Naive B cell (primary cell): ENCODE measurements around the gene CACNA1C. TPM values are rescaled to one million over a fixed set of nuclear protein-coding genes. Genes with fewer than 3 reads are reported as not detected.

Source experiments
- ATAC-seq, 2 donors: fragments of 150-1000 bp; cut with Tn5 transposase; 2 replicates each; pipeline ENCODE4 v1.10.0; 2021; ENCODE audit warnings: low read depth in 2 of 2, mild to moderate bottlenecking in 2 of 2, moderate library complexity in 2 of 2
- DNase-seq: peaks from one replicate; pipeline ENCODE4 v3.0.0; 2022
- H3K27ac Mint-ChIP-seq, 6 donors: one replicate each; pipeline ENCODE4 v1.8.0; 2020 to 2022; ENCODE audit warnings: mild to moderate bottlenecking in 6 of 6, mixed read lengths in 6 of 6, moderate library complexity in 5 of 6, inconsistent platforms in 2 of 6
- H3K27me3 Mint-ChIP-seq, 3 donors: one replicate each; pipeline ENCODE4 v1.8.0; 2021 to 2022; ENCODE audit warnings: mixed read lengths in 3 of 3, mild to moderate bottlenecking in 1 of 3
- H3K36me3 Mint-ChIP-seq, 2 donors: one replicate each; pipeline ENCODE4 v1.8.0; 2020 to 2022; ENCODE audit warnings: mixed read lengths in 2 of 2, inconsistent platforms in 1 of 2, mild to moderate bottlenecking in 1 of 2
- H3K4me1 Mint-ChIP-seq, 3 donors: one replicate each; pipeline ENCODE4 v1.8.0; 2020 to 2022; ENCODE audit warnings: mixed read lengths in 3 of 3, inconsistent platforms in 1 of 3, mild to moderate bottlenecking in 1 of 3, moderate library complexity in 1 of 3
- H3K4me3 Mint-ChIP-seq, 8 donors: one replicate each; pipeline ENCODE4 v1.8.0; 2020 to 2022; ENCODE audit warnings: mild to moderate bottlenecking in 8 of 8, mixed read lengths in 8 of 8, moderate library complexity in 8 of 8, inconsistent platforms in 2 of 8
- H3K9me3 Mint-ChIP-seq, 7 donors: one replicate each; pipeline ENCODE4 v1.8.0; 2020 to 2022; ENCODE audit warnings: mixed read lengths in 7 of 7, mild to moderate bottlenecking in 5 of 7, inconsistent platforms in 2 of 7, moderate library complexity in 1 of 7
- polyA plus RNA-seq, 6 donors: library from polyadenylated mRNA; unstranded; fragments of 300-500 nt; fragmentation: Illumina TruSeq; gene quantifications; one replicate each; pipeline ENCODE4 v1.2.3, GENCODE V29; 2021; ENCODE audit warnings: low read depth in 6 of 6

CACNA1C gene
- polyA plus RNA-seq, 6 donors from 2014 or later: 0.03 to 0.09 (median 0.06) TPM; not detected in 1

DNA sequence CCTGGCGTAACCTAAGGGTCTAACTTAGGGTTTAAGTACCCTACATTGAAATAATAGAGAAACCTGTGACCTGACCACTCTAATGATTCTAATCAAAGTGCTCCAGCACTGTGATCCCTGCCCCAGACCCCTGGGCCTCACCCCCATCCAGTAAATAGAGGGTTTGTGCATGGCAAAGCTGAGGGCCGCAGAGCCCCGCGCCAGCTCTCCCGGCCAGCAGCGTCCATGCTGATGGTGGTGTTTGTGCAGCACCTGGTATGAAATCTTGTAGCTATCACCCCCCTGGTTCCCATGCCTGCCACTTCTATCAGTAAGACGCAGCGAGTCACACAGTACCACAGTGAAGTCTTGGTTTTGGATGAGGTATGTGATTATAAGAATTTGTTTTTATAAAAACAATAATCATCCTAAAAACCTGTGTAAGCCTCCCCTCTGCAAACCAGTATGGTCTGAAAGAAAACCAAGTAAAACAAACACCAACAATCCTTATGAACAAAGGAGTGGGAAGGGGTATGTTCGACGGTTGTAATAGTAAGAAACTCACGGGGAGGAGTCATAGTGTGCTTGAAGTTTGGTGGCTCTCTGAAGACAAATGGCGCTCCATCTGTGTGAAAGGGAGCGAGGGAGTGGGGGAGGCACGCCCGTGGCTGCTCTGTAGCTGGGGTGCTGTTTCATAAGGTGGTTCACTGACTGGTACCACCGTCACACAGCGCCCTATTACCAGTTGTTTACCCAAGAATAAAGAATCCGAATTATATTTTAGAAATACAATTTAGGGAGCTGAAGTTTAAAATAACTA is 156.2 kb downstream of the CACNA1C start:
- Mint-ChIP-seq H3K4me1 (no peaks in the 10 kb centered on the region), H3K9me3 (no peaks in the 10 kb centered on the region), H3K36me3 (no peaks in the 10 kb centered on the region), H3K4me3 (no peak overlapping the region), H3K27me3 (peaks cover 0 to 6% (median 5%) of the 10 kb centered on the region in 3 donors), H3K27ac (no peak overlapping the region)
- no peak for ATAC-seq
- no peak for DNase-seq

DNA sequence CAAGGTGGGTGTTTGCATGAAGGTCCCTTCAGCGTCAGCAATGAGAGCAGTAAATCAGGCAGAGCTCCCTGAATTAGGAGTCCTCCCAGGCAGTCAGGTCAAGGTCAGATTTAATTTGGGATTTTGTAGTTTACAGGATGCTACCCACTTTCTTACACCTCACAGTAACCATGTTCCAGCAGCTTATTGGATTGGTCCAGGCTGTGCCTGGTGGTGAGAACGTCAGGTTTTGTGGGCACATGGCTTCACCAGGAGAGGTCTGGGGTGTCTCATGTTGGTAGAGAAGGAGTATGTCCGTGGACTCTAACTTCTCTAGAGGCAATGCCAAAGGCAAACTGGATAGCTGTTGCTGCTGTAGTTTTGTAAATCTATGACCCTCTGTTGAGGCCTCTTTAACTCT is 158.3 kb downstream of the CACNA1C start:
- no peaks in the 10 kb centered on the region for H3K36me3 Mint-ChIP-seq
- no peak for ATAC-seq
- no peak overlapping the region for H3K4me3 Mint-ChIP-seq
- no peaks in the 10 kb centered on the region for H3K4me1 Mint-ChIP-seq
- DNase-seq: no peak
- no peak overlapping the region for H3K27ac Mint-ChIP-seq
- no peaks in the 10 kb centered on the region for H3K9me3 Mint-ChIP-seq
- H3K27me3 Mint-ChIP-seq: peaks cover 0 to 22% (median 20%) of the 10 kb centered on the region in 3 donors

DNA sequence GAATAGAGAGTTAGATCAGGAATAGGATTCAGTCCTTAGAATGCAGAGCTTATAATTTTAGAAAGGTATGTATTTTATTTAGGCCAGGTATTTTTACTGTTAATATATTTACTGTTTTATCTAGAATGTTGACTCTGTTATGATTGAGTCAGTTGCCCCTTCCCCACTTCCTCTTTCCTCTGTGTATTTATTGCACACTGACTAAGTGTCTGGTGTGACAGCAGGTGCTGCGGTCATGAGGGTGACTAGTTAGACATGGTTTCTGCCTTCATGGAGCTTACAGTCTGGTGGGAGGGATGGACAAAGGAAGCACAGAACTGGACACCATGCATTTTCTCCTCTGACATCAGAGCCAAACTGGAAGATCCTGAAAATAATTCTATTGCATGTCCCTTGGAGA is 159.8 kb downstream of the CACNA1C start:
- H3K4me3 Mint-ChIP-seq: no peak overlapping the region
- ATAC-seq: no peak
- H3K9me3 Mint-ChIP-seq: no peaks in the 10 kb centered on the region
- no peaks in the 10 kb centered on the region for H3K36me3 Mint-ChIP-seq
- no peaks in the 10 kb centered on the region for H3K4me1 Mint-ChIP-seq
- no peak for DNase-seq
- peaks cover 2 to 20% (median 18%) of the 10 kb centered on the region in 3 donors for H3K27me3 Mint-ChIP-seq
- H3K27ac Mint-ChIP-seq: no peak overlapping the region

DNA sequence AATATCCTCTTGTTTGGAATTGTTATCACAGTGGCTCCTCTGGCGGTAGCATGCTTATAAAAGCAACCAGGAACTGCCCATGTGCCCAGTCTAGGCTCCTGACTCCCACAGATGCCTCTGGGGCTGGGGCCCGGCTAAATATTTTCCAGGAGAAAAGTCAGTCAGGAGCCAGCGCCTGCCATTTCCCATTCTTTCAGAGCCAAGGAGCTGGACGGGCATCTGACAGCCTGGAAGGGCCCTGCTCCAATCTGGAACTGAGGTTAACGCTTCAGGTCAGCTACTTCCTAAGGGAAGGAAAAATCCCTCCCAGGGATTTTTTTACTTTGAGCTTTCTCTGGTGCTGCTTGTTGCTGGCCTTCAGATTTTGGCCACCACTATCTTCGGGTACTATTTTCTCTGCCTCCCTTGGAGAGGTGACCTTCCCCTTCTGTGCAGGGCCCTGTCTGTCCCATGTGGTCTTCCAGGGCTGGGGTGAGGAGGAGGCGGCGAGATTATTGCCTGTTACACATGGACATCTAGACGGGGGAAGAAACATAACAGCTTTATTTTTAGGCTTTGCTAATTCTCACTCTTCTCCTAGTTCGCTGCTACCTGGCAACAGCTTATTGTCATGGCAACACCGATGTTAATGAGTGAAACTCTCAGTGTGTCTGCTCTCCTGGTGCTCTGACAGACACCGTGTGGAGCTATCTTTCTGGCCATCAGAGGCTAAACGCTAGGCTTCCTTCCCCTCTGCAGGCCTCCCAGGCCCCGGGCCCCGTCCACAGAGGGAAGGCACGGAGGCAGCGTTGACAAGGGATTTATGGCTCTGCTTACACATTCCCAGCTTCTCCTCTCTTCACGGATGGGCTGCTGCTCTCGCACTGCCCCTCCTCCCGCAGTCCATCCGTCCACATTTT is 160.4 kb downstream of the CACNA1C start:
- Mint-ChIP-seq H3K4me3 (no peak overlapping the region), H3K9me3 (no peaks in the 10 kb centered on the region), H3K4me1 (no peaks in the 10 kb centered on the region), H3K27me3 (peaks cover 5 to 18% (median 15%) of the 10 kb centered on the region in 3 donors), H3K27ac (peak overlapping the region in 2 of 6 donors; percentile 15 to 29), H3K36me3 (no peaks in the 10 kb centered on the region)
- ATAC-seq (no peak), DNase-seq (no peak)

DNA sequence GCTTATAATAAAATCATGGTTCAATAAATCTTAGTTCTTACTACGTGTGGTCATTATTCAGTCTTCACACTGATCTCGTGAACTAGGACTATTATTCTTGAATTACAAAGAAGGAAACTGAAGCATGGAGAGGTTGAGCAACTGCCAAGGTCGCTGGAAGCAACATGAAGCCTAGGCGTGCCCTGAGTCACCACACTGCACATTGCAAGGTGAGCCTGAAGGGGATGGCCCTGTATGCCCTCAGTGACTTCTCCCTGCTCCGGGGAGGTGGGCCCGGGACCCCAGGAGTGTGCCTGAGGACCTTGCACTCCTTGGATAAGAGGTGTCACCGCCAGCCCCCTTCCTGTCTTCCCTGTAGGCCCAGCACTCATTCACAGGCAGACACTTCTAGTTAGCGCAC is 161.6 kb downstream of the CACNA1C start:
- no peak overlapping the region for H3K4me3 Mint-ChIP-seq
- H3K27ac Mint-ChIP-seq: no peak overlapping the region
- peaks cover 5 to 18% (median 15%) of the 10 kb centered on the region in 3 donors for H3K27me3 Mint-ChIP-seq
- no peaks in the 10 kb centered on the region for H3K9me3 Mint-ChIP-seq
- H3K4me1 Mint-ChIP-seq: no peaks in the 10 kb centered on the region
- ATAC-seq: no peak
- no peak for DNase-seq
- H3K36me3 Mint-ChIP-seq: no peaks in the 10 kb centered on the region

DNA sequence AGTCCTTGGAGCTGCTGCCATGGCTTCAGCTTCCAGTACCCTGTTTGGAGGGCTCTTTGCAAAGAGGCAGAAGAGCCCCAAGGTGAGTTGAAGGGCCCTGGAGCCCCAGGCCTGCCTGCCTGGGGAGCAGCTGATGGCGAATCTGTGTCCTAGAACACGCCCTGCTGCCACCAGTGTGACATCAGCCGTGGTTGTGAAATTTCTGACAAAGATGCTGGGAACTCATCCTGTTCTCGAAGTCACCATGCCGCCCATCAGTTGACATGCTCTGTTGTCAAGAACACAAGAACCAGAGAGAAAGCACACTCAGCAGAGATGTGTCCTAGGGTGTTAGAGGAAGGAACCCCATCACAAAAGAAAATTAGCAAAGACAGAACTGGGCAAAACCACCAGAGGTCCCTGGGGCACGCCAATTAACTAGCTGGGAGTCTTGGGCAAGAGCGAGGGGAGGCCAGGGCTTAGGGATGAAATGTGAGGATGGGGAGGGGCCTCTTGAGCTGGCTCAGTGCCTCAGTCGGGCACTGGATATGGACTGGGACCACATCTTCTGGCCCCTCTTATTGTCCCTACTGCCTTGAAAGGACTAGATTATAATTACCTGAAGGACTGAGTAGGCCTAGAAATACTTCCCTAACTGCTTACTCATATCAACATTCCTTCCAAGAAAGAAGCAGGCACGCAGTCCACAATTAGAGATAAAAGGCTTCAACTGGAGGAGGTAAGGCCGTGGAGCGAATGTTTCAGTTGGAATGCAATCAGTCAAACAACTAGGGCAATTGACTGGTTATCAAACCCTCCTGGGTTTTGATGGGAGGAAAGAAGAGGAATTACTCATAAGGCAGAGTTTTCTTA is 163.1 kb downstream of the CACNA1C start:
- Mint-ChIP-seq H3K27ac (no peak overlapping the region), H3K36me3 (peaks cover 0 to 5% of the 10 kb centered on the region in 2 donors), H3K27me3 (peaks cover 7 to 26% (median 16%) of the 10 kb centered on the region in 3 donors), H3K4me3 (no peak overlapping the region), H3K9me3 (peaks cover 0 to 1% (median 0%) of the 10 kb centered on the region in 7 donors), H3K4me1 (no peaks in the 10 kb centered on the region)
- ATAC-seq (no peak), DNase-seq (no peak)

DNA sequence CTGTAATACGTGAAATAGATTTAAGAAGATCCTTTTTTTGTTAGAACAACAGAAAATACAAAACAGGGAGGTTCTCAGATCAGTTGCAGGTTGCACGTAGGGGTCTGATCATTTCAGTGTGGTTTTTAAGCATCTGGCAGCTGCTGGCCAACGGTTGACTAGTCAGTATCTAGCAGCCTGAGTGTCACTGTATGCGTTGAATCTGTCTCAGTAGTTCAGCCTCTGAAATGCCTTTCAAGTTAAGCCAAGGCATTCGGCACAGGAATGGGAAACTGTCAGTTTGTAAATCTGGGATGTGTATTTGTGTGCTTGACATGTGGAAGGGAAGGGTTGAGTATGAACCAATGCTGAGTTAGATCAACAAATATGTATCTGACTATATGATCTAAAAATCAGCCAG is 165.9 kb downstream of the CACNA1C start:
- H3K4me3 Mint-ChIP-seq: no peak overlapping the region
- no peak for DNase-seq
- H3K27ac Mint-ChIP-seq: no peak overlapping the region
- no peaks in the 10 kb centered on the region for H3K4me1 Mint-ChIP-seq
- peaks cover 0 to 7% of the 10 kb centered on the region in 2 donors for H3K36me3 Mint-ChIP-seq
- peaks cover 0 to 3% (median 0%) of the 10 kb centered on the region in 7 donors for H3K9me3 Mint-ChIP-seq
- no peak for ATAC-seq
- peaks cover 10 to 30% (median 20%) of the 10 kb centered on the region in 3 donors for H3K27me3 Mint-ChIP-seq

DNA sequence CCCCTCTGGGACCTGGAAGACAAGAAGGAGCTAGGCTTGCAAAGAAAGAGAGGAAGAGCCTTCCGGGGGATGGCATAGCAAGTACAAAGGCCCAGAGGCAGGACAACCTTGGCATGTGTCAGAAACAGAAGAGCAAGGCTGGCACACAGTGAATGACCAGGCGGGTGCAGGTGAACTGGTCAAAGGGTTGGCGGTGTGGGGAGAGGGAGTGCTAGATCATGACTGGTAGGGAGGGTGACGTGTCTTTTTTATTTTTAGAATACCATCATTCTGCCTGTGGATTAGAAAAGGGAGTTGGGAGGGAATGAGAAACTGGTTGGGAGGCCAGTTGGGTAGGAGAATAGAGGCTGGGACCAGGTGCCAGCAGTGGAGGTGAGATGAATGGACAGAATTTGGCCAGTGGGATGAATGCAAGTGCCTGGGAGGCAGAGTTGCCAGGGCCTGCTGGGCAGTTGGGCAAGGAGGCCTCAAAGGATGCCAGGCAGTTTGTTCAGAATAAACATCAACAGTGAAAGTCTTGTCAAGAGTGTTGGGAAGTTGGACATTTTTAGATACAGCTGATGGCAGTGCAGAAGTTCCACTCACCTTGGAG is 168.3 kb downstream of the CACNA1C start:
- peaks cover 0 to 7% of the 10 kb centered on the region in 2 donors for H3K36me3 Mint-ChIP-seq
- H3K4me1 Mint-ChIP-seq: no peaks in the 10 kb centered on the region
- no peak overlapping the region for H3K27ac Mint-ChIP-seq
- H3K4me3 Mint-ChIP-seq: no peak overlapping the region
- peaks cover 6 to 14% (median 10%) of the 10 kb centered on the region in 3 donors for H3K27me3 Mint-ChIP-seq
- ATAC-seq (no peak), DNase-seq (no peak)
- H3K9me3 Mint-ChIP-seq: peaks cover 0 to 3% (median 0%) of the 10 kb centered on the region in 7 donors

DNA sequence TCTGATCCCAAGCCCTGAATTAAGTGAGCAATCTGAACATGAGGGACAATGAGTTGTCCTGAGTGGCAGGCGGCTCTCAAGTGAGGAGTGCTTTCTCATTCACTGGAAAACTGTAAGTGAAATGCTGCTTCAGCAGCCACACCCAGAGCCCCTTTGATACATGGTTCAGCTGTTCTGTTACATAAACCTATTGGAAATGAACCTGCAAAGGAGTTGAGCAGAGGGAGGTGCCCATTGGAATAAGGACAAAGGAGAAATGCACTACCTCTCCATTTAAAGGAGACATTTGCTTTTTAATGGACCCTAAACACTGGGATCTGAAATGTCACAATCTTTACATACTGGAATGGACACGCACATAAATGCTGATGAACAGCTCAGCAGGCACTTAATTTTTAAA is 169.9 kb downstream of the CACNA1C start:
- Mint-ChIP-seq H3K36me3 (peaks cover 0 to 7% of the 10 kb centered on the region in 2 donors), H3K27me3 (peaks cover 11 to 15% (median 12%) of the 10 kb centered on the region in 3 donors), H3K9me3 (peaks cover 0 to 3% (median 0%) of the 10 kb centered on the region in 7 donors), H3K4me1 (no peaks in the 10 kb centered on the region), H3K27ac (no peak overlapping the region), H3K4me3 (no peak overlapping the region)
- ATAC-seq: no peak
- no peak for DNase-seq

DNA sequence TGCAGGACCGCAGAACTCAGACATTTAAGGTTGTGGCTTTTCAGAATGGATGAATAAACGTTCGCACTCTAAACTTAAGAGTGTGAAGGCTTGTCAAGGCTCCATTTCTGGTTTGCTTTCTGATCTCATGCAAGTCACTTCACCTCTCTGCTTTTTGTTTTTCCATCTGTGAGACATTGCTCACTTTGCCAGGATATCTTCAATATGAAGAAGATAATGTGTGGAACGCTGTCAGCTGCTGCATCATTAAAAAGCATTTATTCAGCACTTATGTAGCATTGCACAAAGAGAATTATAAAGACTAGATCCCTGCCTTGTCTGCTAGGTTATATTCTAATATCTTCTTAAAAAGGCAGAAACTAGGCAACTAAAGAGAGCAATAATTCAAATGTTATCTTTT is 172.2 kb downstream of the CACNA1C start:
- H3K9me3 Mint-ChIP-seq: peaks cover 0 to 6% (median 3%) of the 10 kb centered on the region in 7 donors

DNA sequence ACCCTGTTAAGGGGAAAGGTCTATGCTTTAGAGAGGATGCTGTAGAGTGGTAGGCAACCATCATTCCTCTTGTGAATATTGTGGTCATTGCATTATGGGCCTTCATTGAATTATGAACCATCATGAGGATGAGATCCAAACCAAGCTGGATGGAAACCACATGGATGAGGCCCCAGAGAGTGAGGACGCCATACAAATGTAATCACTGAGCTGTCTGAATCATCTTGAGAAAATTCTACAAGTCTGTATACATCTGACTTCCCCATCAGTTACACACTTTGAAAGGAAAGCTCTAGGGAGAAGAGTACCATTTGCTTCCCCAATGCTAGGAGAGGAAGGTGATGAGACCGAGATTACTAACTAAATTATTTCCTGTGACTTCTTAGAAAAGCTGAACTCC is 172.9 kb downstream of the CACNA1C start:
- peaks cover 0 to 13% of the 10 kb centered on the region in 2 donors for H3K36me3 Mint-ChIP-seq
- peaks cover 0 to 6% (median 3%) of the 10 kb centered on the region in 7 donors for H3K9me3 Mint-ChIP-seq
- peaks cover 0 to 5% (median 0%) of the 10 kb centered on the region in 3 donors for H3K4me1 Mint-ChIP-seq
- peaks cover 19 to 33% (median 23%) of the 10 kb centered on the region in 3 donors for H3K27me3 Mint-ChIP-seq
- no peak overlapping the region for H3K27ac Mint-ChIP-seq
- ATAC-seq (no peak), DNase-seq (no peak)
- no peak overlapping the region for H3K4me3 Mint-ChIP-seq

More for the DNA sequence above, 172.2 kb downstream of the CACNA1C start:
- peaks cover 17 to 33% (median 28%) of the 10 kb centered on the region in 3 donors for H3K27me3 Mint-ChIP-seq
- no peak overlapping the region for H3K4me3 Mint-ChIP-seq
- DNase-seq: no peak
- H3K27ac Mint-ChIP-seq: no peak overlapping the region
- ATAC-seq: no peak
- H3K4me1 Mint-ChIP-seq: peaks cover 0 to 5% (median 0%) of the 10 kb centered on the region in 3 donors
- H3K36me3 Mint-ChIP-seq: peaks cover 0 to 15% of the 10 kb centered on the region in 2 donors

DNA sequence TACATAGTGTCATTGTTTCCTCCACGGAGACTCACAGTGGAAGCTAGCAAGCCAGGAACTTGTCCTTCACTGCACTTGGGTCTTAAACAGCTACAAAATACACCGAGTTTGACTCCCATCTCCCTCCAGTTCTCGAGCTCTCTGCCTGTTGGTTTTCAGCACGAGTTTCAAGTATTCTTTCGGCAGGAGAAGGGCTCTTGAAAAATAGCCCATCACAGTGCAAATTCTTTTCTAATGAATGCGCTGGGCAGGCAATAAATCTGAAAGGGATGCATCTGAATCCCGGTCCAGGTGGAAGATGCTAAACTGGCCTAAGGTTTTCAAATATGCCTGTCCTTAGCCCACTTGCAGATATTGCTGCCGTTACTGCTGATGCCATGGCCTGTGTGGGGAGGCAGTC is 173.9 kb downstream of the CACNA1C start:
- DNase-seq (no peak), ATAC-seq (no peak)
- peaks cover 0 to 6% (median 0%) of the 10 kb centered on the region in 7 donors for H3K9me3 Mint-ChIP-seq
- peaks cover 15 to 27% (median 16%) of the 10 kb centered on the region in 3 donors for H3K27me3 Mint-ChIP-seq
- H3K4me3 Mint-ChIP-seq: no peak overlapping the region
- H3K36me3 Mint-ChIP-seq: peaks cover 0 to 8% of the 10 kb centered on the region in 2 donors
- H3K27ac Mint-ChIP-seq: no peak overlapping the region
- peaks cover 0 to 5% (median 0%) of the 10 kb centered on the region in 3 donors for H3K4me1 Mint-ChIP-seq
